HG02840 (cell line): ENCODE data around the gene AUTS2.

Experiments used
- ATAC-seq: cut with Tn5 transposase; IDR thresholded peaks from one replicate; pipeline ENCODE4 v1.9.1; 2021; ENCODE audit warnings: mild to moderate bottlenecking, moderate library complexity, moderate number of reproducible peaks; ENCODE audit not compliant: unreplicated experiment, low FRiP score

Gene AUTS2

GRCh38 chr7:70608229-70608628 is 1010.0 kb downstream of the AUTS2 start:
- no peak for ATAC-seq

- no peak for ATAC-seq
Measured at GRCh38 chr7:70612811-70613210, 1014.5 kb downstream of the AUTS2 start.

GRCh38 chr7:70614237-70615045 is 1016.2 kb downstream of the AUTS2 start:
- ATAC-seq: no peak

- ATAC-seq: no peak
Measured at GRCh38 chr7:70615066-70615606, 1016.9 kb downstream of the AUTS2 start.

- no peak for ATAC-seq
Measured at GRCh38 chr7:70616211-70616610, 1017.9 kb downstream of the AUTS2 start.

GRCh38 chr7:70616821-70617220 is 1018.5 kb downstream of the AUTS2 start:
- ATAC-seq: no peak

GRCh38 chr7:70618020-70618551 is 1019.8 kb downstream of the AUTS2 start:
- no peak for ATAC-seq

GRCh38 chr7:70619130-70619529 is 1020.9 kb downstream of the AUTS2 start:
- no peak for ATAC-seq

- ATAC-seq: no peak
Measured at GRCh38 chr7:70619659-70620058, 1021.4 kb downstream of the AUTS2 start.

- no peak for ATAC-seq
Measured at GRCh38 chr7:70620333-70621055, 1022.2 kb downstream of the AUTS2 start.

- no peak for ATAC-seq
Measured at GRCh38 chr7:70621954-70622600, 1023.8 kb downstream of the AUTS2 start.

- no peak for ATAC-seq
Measured at GRCh38 chr7:70622936-70623335, 1024.7 kb downstream of the AUTS2 start.

- no peak for ATAC-seq
Measured at GRCh38 chr7:70624500-70625103, 1026.3 kb downstream of the AUTS2 start.

GRCh38 chr7:70627461-70627860 is 1029.2 kb downstream of the AUTS2 start:
- ATAC-seq: no peak

- no peak for ATAC-seq
Measured at GRCh38 chr7:70630440-70630817, 1032.2 kb downstream of the AUTS2 start.

GRCh38 chr7:70630818-70631457 is 1032.7 kb downstream of the AUTS2 start:
- no peak for ATAC-seq

- no peak for ATAC-seq
Measured at GRCh38 chr7:70631718-70632117, 1033.4 kb downstream of the AUTS2 start.

- ATAC-seq: no peak
Measured at GRCh38 chr7:70632400-70632799, 1034.1 kb downstream of the AUTS2 start.

- no peak for ATAC-seq
Measured at GRCh38 chr7:70634071-70634470, 1035.8 kb downstream of the AUTS2 start.

- ATAC-seq: no peak
Measured at GRCh38 chr7:70634610-70635068, 1036.4 kb downstream of the AUTS2 start.
